ENCODE data around the gene GSK3B. TPM values are rescaled to one million over a fixed set of nuclear protein-coding genes. Genes with fewer than 3 reads are reported as not detected.

GSK3B gene
- total RNA-seq, 8 experiments from 2014 or later = 25.5 to 72.2 (median 55.4) TPM

- no peak for ATAC-seq (replicated peaks in 6 of 8)
- Histone ChIP-seq H3K27ac (no peak overlapping the region), H3K4me1 (replicated peaks in 1 of 2) (no peaks in the 10 kb centered on the region), H3K4me3 (no peak overlapping the region)
- in situ Hi-C loops (cut with MboI; ENCODE audit: low pct_unique_long_range_greater_than_20kb in 2 of 9, low sequenced_read_pairs in 9 of 9, unreplicated experiment in 9 of 9) = no loop called here
- 71 to 100% (median 100%) methylated on average over 1 of the region's 1 CpG; no CpG with 5 or more reads in 4 of the 10 experiments for WGBS, 10 experiments
Observed at GRCh38 chr3:120047686-120048085, 46.6 kb downstream of the GSK3B start.

GRCh38 chr3:120040813-120041377, 53.4 kb downstream of the GSK3B start:
- H3K4me1 ChIP-seq (replicated peaks in 1 of 2) = no peaks in the 10 kb centered on the region
- 92 to 100% (median 100%) methylated on average over 1 to 4 of the region's 8 CpGs; no CpG with 5 or more reads in 2 of the 10 experiments for WGBS, 10 experiments
- H3K4me3 ChIP-seq = no peak overlapping the region
- ATAC-seq (replicated peaks in 6 of 8) = no peak
- in situ Hi-C loops (cut with MboI; ENCODE audit: low pct_unique_long_range_greater_than_20kb in 2 of 9, low sequenced_read_pairs in 9 of 9, unreplicated experiment in 9 of 9) = no loop called here
- H3K27ac ChIP-seq = no peak overlapping the region

GRCh38 chr3:120039642-120040610, 54.3 kb downstream of the GSK3B start:
- no peak for ATAC-seq (replicated peaks in 6 of 8)
- no peak overlapping the region for H3K27ac ChIP-seq

GRCh38 chr3:120033596-120033995, 60.7 kb downstream of the GSK3B start:
- 73 to 100% (median 87%) methylated on average over 2 to 4 of the region's 4 CpGs; no CpG with 5 or more reads in 4 of the 10 experiments for WGBS, 10 experiments
- Histone ChIP-seq H3K4me3 (no peak overlapping the region), H3K27ac (no peak overlapping the region), H3K4me1 (replicated peaks in 1 of 2) (no peaks in the 10 kb centered on the region)
- no peak for ATAC-seq (replicated peaks in 6 of 8)
- in situ Hi-C loops (cut with MboI; ENCODE audit: low pct_unique_long_range_greater_than_20kb in 2 of 9, low sequenced_read_pairs in 9 of 9, unreplicated experiment in 9 of 9) = no loop called here

More at GRCh38 chr3:120039642-120040610, 54.3 kb downstream of the GSK3B start:
- Histone ChIP-seq H3K4me3 (no peak overlapping the region), H3K4me1 (replicated peaks in 1 of 2) (no peaks in the 10 kb centered on the region)
- in situ Hi-C loops (cut with MboI; ENCODE audit: low pct_unique_long_range_greater_than_20kb in 2 of 9, low sequenced_read_pairs in 9 of 9, unreplicated experiment in 9 of 9) = no loop called here
- 90 to 100% (median 96%) methylated on average over 2 to 18 of the region's 20 CpGs; no CpG with 5 or more reads in 1 of the 10 experiments for WGBS, 10 experiments

- Histone ChIP-seq H3K4me3 (no peak overlapping the region), H3K4me1 (replicated peaks in 1 of 2) (no peaks in the 10 kb centered on the region), H3K27ac (no peak overlapping the region)
- in situ Hi-C loops (cut with MboI; ENCODE audit: low pct_unique_long_range_greater_than_20kb in 2 of 9, low sequenced_read_pairs in 9 of 9, unreplicated experiment in 9 of 9) = no loop called here
- no peak for ATAC-seq (replicated peaks in 6 of 8)
Observed at GRCh38 chr3:120031561-120031960, 62.7 kb downstream of the GSK3B start.

GRCh38 chr3:120029749-120030148, 64.5 kb downstream of the GSK3B start:
- Histone ChIP-seq H3K4me1 (replicated peaks in 1 of 2) (no peaks in the 10 kb centered on the region), H3K4me3 (no peak overlapping the region), H3K27ac (no peak overlapping the region)
- in situ Hi-C loops (cut with MboI; ENCODE audit: low pct_unique_long_range_greater_than_20kb in 2 of 9, low sequenced_read_pairs in 9 of 9, unreplicated experiment in 9 of 9) = no loop called here
- 89 to 100% methylated on average over 1 of the region's 1 CpG; no CpG with 5 or more reads in 8 of the 10 experiments for WGBS, 10 experiments
- ATAC-seq (replicated peaks in 6 of 8) = no peak

- H3K4me3 ChIP-seq = no peak overlapping the region
- no peaks in the 10 kb centered on the region for H3K4me1 ChIP-seq (replicated peaks in 1 of 2)
- no peak overlapping the region for H3K27ac ChIP-seq
- WGBS, 10 experiments = 89 to 100% (median 93%) methylated on average over 1 to 10 of the region's 13 CpGs; no CpG with 5 or more reads in 1 of the 10 experiments
- in situ Hi-C loops (cut with MboI; ENCODE audit: low pct_unique_long_range_greater_than_20kb in 2 of 9, low sequenced_read_pairs in 9 of 9, unreplicated experiment in 9 of 9) = no loop called here
- no peak for ATAC-seq (replicated peaks in 6 of 8)
Observed at GRCh38 chr3:120028271-120029047, 65.8 kb downstream of the GSK3B start.

GRCh38 chr3:120027226-120027625, 67.0 kb downstream of the GSK3B start:
- WGBS, 10 experiments = 90 to 100% (median 97%) methylated on average over 2 to 4 of the region's 4 CpGs; no CpG with 5 or more reads in 4 of the 10 experiments
- in situ Hi-C loops (cut with MboI; ENCODE audit: low pct_unique_long_range_greater_than_20kb in 2 of 9, low sequenced_read_pairs in 9 of 9, unreplicated experiment in 9 of 9) = no loop called here

GRCh38 chr3:120025520-120025919, 68.7 kb downstream of the GSK3B start:
- Histone ChIP-seq H3K4me1 (replicated peaks in 1 of 2) (no peaks in the 10 kb centered on the region), H3K4me3 (no peak overlapping the region), H3K27ac (no peak overlapping the region)
- in situ Hi-C loops (cut with MboI; ENCODE audit: low pct_unique_long_range_greater_than_20kb in 2 of 9, low sequenced_read_pairs in 9 of 9, unreplicated experiment in 9 of 9) = no loop called here
- no peak for ATAC-seq (replicated peaks in 6 of 8)
- 53 to 100% (median 87%) methylated on average over 1 to 2 of the region's 2 CpGs for WGBS, 10 experiments

More at GRCh38 chr3:120027226-120027625, 67.0 kb downstream of the GSK3B start:
- Histone ChIP-seq H3K4me1 (replicated peaks in 1 of 2) (no peaks in the 10 kb centered on the region), H3K27ac (no peak overlapping the region), H3K4me3 (no peak overlapping the region)
- no peak for ATAC-seq (replicated peaks in 6 of 8)

- Histone ChIP-seq H3K4me3 (no peak overlapping the region), H3K4me1 (replicated peaks in 1 of 2) (no peaks in the 10 kb centered on the region), H3K27ac (no peak overlapping the region)
- in situ Hi-C loops (cut with MboI; ENCODE audit: low pct_unique_long_range_greater_than_20kb in 2 of 9, low sequenced_read_pairs in 9 of 9, unreplicated experiment in 9 of 9) = no loop called here
- 88 to 100% (median 100%) methylated on average over 1 of the region's 1 CpG; no CpG with 5 or more reads in 7 of the 10 experiments for WGBS, 10 experiments
- ATAC-seq (replicated peaks in 6 of 8) = no peak
Observed at GRCh38 chr3:120024103-120024502, 70.1 kb downstream of the GSK3B start.

- peak in 2 of 8 experiments; percentile 64 to 85 for ATAC-seq (replicated peaks in 6 of 8)
- Histone ChIP-seq H3K27ac (no peak overlapping the region), H3K4me1 (replicated peaks in 1 of 2) (no peaks in the 10 kb centered on the region), H3K4me3 (no peak overlapping the region)
- 60 to 100% (median 100%) methylated on average over 1 to 2 of the region's 2 CpGs; no CpG with 5 or more reads in 4 of the 10 experiments for WGBS, 10 experiments
- in situ Hi-C loops (cut with MboI; ENCODE audit: low pct_unique_long_range_greater_than_20kb in 2 of 9, low sequenced_read_pairs in 9 of 9, unreplicated experiment in 9 of 9) = no loop called here
Observed at GRCh38 chr3:120022729-120023128, 71.5 kb downstream of the GSK3B start.

- Histone ChIP-seq H3K27ac (no peak overlapping the region), H3K4me1 (replicated peaks in 1 of 2) (no peaks in the 10 kb centered on the region), H3K4me3 (no peak overlapping the region)
- ATAC-seq (replicated peaks in 6 of 8) = no peak
- in situ Hi-C loops (cut with MboI; ENCODE audit: low pct_unique_long_range_greater_than_20kb in 2 of 9, low sequenced_read_pairs in 9 of 9, unreplicated experiment in 9 of 9) = no loop called here
Observed at GRCh38 chr3:120021523-120021922, 72.7 kb downstream of the GSK3B start.

GRCh38 chr3:120018299-120018698, 75.9 kb downstream of the GSK3B start:
- ATAC-seq (replicated peaks in 6 of 8) = no peak
- WGBS, 10 experiments = 79 to 100% (median 100%) methylated on average over 1 to 3 of the region's 3 CpGs
- H3K4me3 ChIP-seq = no peak overlapping the region
- no peak overlapping the region for H3K27ac ChIP-seq
- peaks cover 0 to 6% of the 10 kb centered on the region in 2 donors for H3K4me1 ChIP-seq (replicated peaks in 1 of 2)
- in situ Hi-C loops (cut with MboI; ENCODE audit: low pct_unique_long_range_greater_than_20kb in 2 of 9, low sequenced_read_pairs in 9 of 9, unreplicated experiment in 9 of 9) = no loop called here

Measured in motor neuron (in vitro differentiated cells).